Activated CD8-positive, alpha-beta memory T cell treated with anti-CD3 and anti-CD28 coated beads, Interleukin-2, amount 10 ng/mL, durations not matched to agents 7 days and 5 days (primary cell): ENCODE data around the gene C1orf159. TPM values are rescaled to one million over a fixed set of nuclear protein-coding genes. Genes with fewer than 3 reads are reported as not detected.
"Not testable (repeated sequence)": the region's sequence is repeated elsewhere in the genome, so short reads cannot be mapped to it uniquely, and the experiment has no call there.

ENCODE experiments used
- ATAC-seq: fragments of 150-1000 bp; cut with Tn5 transposase; one replicate; pipeline ENCODE4 v1.10.0; 2021; ENCODE audit warnings: moderate library complexity
- CTCF ChIA-PET: fragments of 350-600 bp; sonication (Branson Sonifier 250); formaldehyde crosslinking; loops from one replicate; lab custom pipeline; 2021; ENCODE audit warnings: antibody characterized with exemption; lab: Charles Lee
- DNase-seq: peaks from one replicate; pipeline ENCODE4 v3.0.0-alpha.2; 2020
- H3K27ac Mint-ChIP-seq: one replicate; pipeline ENCODE4 v1.8.0; 2021; ENCODE audit warnings: mild to moderate bottlenecking, mixed read lengths
- H3K27me3 Mint-ChIP-seq: one replicate; pipeline ENCODE4 v1.8.0; 2021; ENCODE audit warnings: mixed read lengths
- H3K36me3 Mint-ChIP-seq: one replicate; pipeline ENCODE4 v1.8.0; 2021; ENCODE audit warnings: mild to moderate bottlenecking, mixed read lengths
- H3K4me1 Mint-ChIP-seq: one replicate; pipeline ENCODE4 v1.8.0; 2021; ENCODE audit warnings: mixed read lengths
- H3K4me3 Mint-ChIP-seq: one replicate; pipeline ENCODE4 v1.8.0; 2021; ENCODE audit warnings: mild to moderate bottlenecking, moderate library complexity, mixed read lengths
- H3K9me3 Mint-ChIP-seq: one replicate; pipeline ENCODE4 v1.8.0; 2022; ENCODE audit warnings: low read depth, mixed read lengths
- total RNA-seq, 2 experiments: library from RNA; stranded (reverse); gene quantifications; one replicate each; pipeline ENCODE4 v1.2.3, GENCODE V29; 2021

The C1orf159 gene
- total RNA-seq, 2 experiments from 2014 or later, result 22.9 to 23.6 TPM

DNA sequence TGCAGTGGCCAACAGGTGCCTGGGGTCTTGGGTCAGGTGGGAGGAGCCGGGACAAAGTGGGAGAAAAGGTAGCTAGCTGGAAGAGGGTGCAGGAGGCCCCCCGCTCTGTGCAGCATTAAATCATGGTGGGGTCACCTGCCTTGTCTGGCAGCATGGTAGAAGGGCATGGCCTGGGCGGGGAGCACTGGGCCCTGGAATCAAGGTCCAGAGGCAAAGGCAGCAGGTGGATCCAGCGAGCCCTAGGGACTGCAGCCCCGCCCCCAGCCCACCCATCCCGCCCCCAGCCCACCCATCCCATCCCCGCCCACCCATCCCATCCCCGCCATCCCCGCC is 41.1 kb upstream of the C1orf159 start:
- DNase-seq (no peak), ATAC-seq (no peak)
- peaks cover 17% of the 10 kb centered on the region for H3K9me3 Mint-ChIP-seq
- H3K4me1 Mint-ChIP-seq, result no peaks in the 10 kb centered on the region
- peaks cover 9% of the 10 kb centered on the region for H3K36me3 Mint-ChIP-seq
- H3K27ac Mint-ChIP-seq, result no peak overlapping the region
- no peaks in the 10 kb centered on the region for H3K27me3 Mint-ChIP-seq
- CTCF ChIA-PET, result interaction anchor here (0.9 to 1.2 kb wide), 3 partner anchors 12 to 143 kb away, joined by 3 to 4 read pairs (median 3); no protein-coding TSS in a partner anchor
- no peak overlapping the region for H3K4me3 Mint-ChIP-seq

- Mint-ChIP-seq H3K9me3 (peaks cover 17% of the 10 kb centered on the region), H3K4me3 (no peak overlapping the region), H3K36me3 (peaks cover 9% of the 10 kb centered on the region), H3K4me1 (no peaks in the 10 kb centered on the region), H3K27ac (no peak overlapping the region), H3K27me3 (no peaks in the 10 kb centered on the region)
- DNase-seq (no peak), ATAC-seq (no peak)
- CTCF ChIA-PET, result interaction anchor here (0.9 to 2.1 kb wide), 3 partner anchors 13 to 144 kb away, joined by 3 to 8 read pairs (median 4); no protein-coding TSS in a partner anchor
Observed at GRCh38 chr1:1156140-1157032, 40.5 kb upstream of the C1orf159 start.

DNA sequence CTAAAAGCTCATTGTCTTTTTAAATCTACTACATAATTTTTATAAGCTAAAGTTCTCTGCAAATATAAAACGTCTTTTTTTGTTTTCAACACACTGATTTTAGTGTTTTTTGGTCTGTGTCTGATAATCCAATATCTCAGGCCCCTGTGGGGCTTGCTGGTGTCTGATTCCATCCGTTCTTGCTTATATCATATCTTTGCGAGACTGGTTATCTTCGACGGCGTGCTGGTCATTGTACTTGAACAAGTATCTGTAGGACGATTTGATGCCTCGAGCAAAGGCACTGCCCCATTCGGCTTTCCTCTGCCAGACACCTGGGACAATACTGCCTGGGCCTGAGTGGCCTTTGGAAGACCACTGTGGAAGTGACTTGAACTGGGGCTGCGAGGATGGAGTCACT is 39.4 kb upstream of the C1orf159 start:
- Mint-ChIP-seq H3K36me3 (peaks cover 9% of the 10 kb centered on the region), H3K4me3 (no peak overlapping the region), H3K4me1 (no peaks in the 10 kb centered on the region), H3K9me3 (peaks cover 17% of the 10 kb centered on the region), H3K27ac (no peak overlapping the region), H3K27me3 (no peaks in the 10 kb centered on the region)
- ATAC-seq (no peak), DNase-seq (no peak)
- CTCF ChIA-PET, result interaction anchor here (2.1 kb wide), 1 partner anchor 33 kb away, joined by 8 read pairs; no protein-coding TSS in a partner anchor

DNA sequence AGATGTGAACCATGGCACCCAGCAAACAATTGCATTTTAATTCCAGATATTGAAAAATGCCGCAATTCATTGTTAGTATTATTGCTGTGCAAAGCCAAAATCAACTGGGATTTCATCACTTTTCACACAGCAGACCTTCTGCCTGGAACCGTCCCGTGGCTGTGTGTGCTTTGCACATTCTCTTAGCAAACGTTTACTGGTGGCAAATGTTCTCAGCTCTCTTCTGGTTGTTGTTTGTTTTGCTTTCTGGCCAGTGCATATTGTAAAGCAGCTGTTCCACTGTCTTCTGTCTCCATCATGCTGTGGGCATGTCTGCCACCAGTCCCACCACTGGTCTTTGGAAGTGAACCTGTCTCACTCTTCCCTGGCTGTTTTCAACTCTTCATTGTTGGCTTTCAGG is 38.0 kb upstream of the C1orf159 start:
- H3K4me1 Mint-ChIP-seq, result no peaks in the 10 kb centered on the region
- peaks cover 9% of the 10 kb centered on the region for H3K36me3 Mint-ChIP-seq
- no peaks in the 10 kb centered on the region for H3K27me3 Mint-ChIP-seq
- CTCF ChIA-PET, result interaction anchor here (1.0 to 2.1 kb wide), 3 partner anchors 19 to 32 kb away, joined by 3 to 8 read pairs (median 7); no protein-coding TSS in a partner anchor
- ATAC-seq, result no peak
- H3K4me3 Mint-ChIP-seq, result no peak overlapping the region
- H3K27ac Mint-ChIP-seq, result no peak overlapping the region
- peaks cover 17% of the 10 kb centered on the region for H3K9me3 Mint-ChIP-seq
- no peak for DNase-seq

DNA sequence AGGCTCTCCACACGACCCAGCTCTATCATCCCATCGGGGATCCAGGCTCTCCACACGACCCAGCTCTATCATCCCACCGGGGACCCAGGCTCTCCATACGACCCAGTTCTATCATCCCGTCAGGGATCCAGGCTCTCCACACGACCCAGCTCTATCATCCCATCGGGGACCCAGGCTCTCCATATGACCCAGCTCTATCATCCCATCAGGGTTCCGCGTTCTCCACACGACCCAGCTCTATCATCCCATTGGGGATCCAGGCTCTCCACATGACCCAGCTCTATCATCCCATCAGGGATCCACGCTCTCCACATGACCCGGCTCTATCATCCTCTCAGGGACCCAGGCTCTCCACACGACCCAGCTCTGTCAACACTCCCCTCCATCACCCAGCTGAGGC is 37.3 kb upstream of the C1orf159 start:
- H3K4me1 Mint-ChIP-seq, DNase-seq, H3K4me3 Mint-ChIP-seq, H3K36me3 Mint-ChIP-seq, ATAC-seq, H3K27me3 Mint-ChIP-seq: not testable (repeated sequence)
- CTCF ChIA-PET, result interaction anchor here (1.0 to 2.1 kb wide), 2 partner anchors 19 to 31 kb away, joined by 3 to 7 read pairs; no protein-coding TSS in a partner anchor
- peak overlapping the region; percentile 9 for H3K27ac Mint-ChIP-seq
- peaks cover 17% of the 10 kb centered on the region for H3K9me3 Mint-ChIP-seq

DNA sequence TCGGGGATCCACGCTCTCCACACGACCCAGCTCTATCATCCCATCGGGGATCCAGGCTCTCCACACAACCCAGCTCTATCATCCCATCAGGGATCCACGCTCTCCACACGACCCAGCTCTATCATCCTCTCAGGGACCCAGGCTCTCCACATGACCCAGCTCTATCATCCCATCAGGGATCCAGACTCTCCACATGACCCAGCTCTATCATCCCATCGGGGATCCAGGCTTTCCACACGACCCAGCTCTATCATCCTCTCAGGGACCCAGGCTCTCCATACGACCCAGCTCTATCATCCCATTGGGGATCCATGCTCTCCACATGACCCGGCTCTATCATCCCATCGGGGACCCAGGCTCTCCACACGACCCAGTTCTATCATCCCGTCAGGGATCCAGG is 36.5 kb upstream of the C1orf159 start:
- H3K9me3 Mint-ChIP-seq, result peaks cover 17% of the 10 kb centered on the region
- not testable (repeated sequence) for H3K4me3 Mint-ChIP-seq, H3K4me1 Mint-ChIP-seq, H3K27me3 Mint-ChIP-seq, ATAC-seq, DNase-seq, H3K36me3 Mint-ChIP-seq
- peak overlapping the region; percentile 4 for H3K27ac Mint-ChIP-seq
- CTCF ChIA-PET, result interaction anchor here (1.5 to 2.1 kb wide), 2 partner anchors 30 to 78 kb away, joined by 3 to 7 read pairs; no protein-coding TSS in a partner anchor

- DNase-seq (no peak), ATAC-seq (no peak)
- no peaks in the 10 kb centered on the region for H3K4me1 Mint-ChIP-seq
- CTCF ChIA-PET, result interaction anchor here (1.5 kb wide), 1 partner anchor 80 kb away, joined by 3 read pairs; no protein-coding TSS in a partner anchor
- H3K9me3 Mint-ChIP-seq, result peaks cover 17% of the 10 kb centered on the region
- no peaks in the 10 kb centered on the region for H3K27me3 Mint-ChIP-seq
- H3K4me3 Mint-ChIP-seq, result no peak overlapping the region
- no peak overlapping the region for H3K27ac Mint-ChIP-seq
- peaks cover 9% of the 10 kb centered on the region for H3K36me3 Mint-ChIP-seq
Observed at GRCh38 chr1:1151306-1151705, 35.4 kb upstream of the C1orf159 start.

- H3K9me3 Mint-ChIP-seq, result peaks cover 17% of the 10 kb centered on the region
- no peaks in the 10 kb centered on the region for H3K4me1 Mint-ChIP-seq
- DNase-seq (no peak), ATAC-seq (no peak)
- H3K27me3 Mint-ChIP-seq, result no peaks in the 10 kb centered on the region
- H3K36me3 Mint-ChIP-seq, result peaks cover 9% of the 10 kb centered on the region
- H3K4me3 Mint-ChIP-seq, result no peak overlapping the region
- no peak overlapping the region for H3K27ac Mint-ChIP-seq
- CTCF ChIA-PET, result no interaction called here
Observed at GRCh38 chr1:1150100-1150499, 34.2 kb upstream of the C1orf159 start.

DNA sequence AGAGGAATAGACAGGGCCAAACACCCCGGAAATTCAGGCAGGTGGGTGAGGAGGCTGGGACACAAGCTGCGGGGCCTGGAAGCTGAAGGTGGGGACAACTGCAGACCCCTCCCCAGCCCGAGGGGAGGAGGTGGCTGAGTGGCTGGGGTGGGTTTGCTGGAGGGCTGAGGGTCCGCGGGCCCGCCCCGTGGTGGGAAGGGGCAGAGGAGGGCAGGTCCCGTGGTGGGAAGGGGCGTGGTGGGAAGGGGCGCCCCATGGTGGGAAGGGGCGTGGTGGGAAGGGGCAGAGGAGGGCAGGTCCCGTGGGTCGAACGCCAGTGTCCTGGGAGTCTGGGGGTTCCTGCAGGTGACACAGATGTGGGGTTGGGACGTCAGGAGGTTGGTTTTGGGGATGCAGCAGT is 33.5 kb upstream of the C1orf159 start:
- Mint-ChIP-seq H3K4me3 (no peak overlapping the region), H3K9me3 (peaks cover 17% of the 10 kb centered on the region), H3K27ac (no peak overlapping the region), H3K36me3 (peaks cover 9% of the 10 kb centered on the region), H3K27me3 (no peaks in the 10 kb centered on the region), H3K4me1 (no peaks in the 10 kb centered on the region)
- DNase-seq, result no peak
- no peak for ATAC-seq
- CTCF ChIA-PET, result no interaction called here

- Mint-ChIP-seq H3K27ac (no peak overlapping the region), H3K4me1 (peaks cover 6% of the 10 kb centered on the region), H3K9me3 (peaks cover 14% of the 10 kb centered on the region), H3K36me3 (peaks cover 9% of the 10 kb centered on the region), H3K4me3 (no peak overlapping the region), H3K27me3 (no peaks in the 10 kb centered on the region)
- DNase-seq (no peak), ATAC-seq (no peak)
- CTCF ChIA-PET, result no interaction called here
Observed at GRCh38 chr1:1148569-1148968, 32.7 kb upstream of the C1orf159 start.

DNA sequence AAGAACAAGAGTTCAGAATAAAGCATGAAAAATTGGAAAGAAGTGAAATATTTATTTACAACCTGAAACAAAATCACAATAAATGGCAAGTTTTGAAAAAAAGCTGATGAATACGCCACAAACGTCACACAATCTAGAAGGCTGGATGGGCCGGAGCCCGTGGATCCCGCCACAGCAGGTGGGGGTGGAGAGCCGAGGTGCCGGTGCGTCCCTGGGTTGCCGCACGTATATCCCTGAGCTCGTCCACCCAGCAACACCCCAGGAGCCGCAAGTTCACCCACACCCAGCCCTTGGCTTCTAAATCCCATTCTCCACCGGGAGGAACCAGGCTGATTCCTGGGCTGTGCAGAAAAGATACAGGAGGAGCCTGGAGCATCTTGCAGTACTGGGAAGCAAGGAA is 32.2 kb upstream of the C1orf159 start:
- peaks cover 6% of the 10 kb centered on the region for H3K4me1 Mint-ChIP-seq
- H3K9me3 Mint-ChIP-seq, result peaks cover 9% of the 10 kb centered on the region
- no peaks in the 10 kb centered on the region for H3K27me3 Mint-ChIP-seq
- DNase-seq (no peak), ATAC-seq (no peak)
- H3K4me3 Mint-ChIP-seq, result no peak overlapping the region
- CTCF ChIA-PET, result interaction anchor here (1.0 kb wide), 1 partner anchor 25 kb away, joined by 3 read pairs; no protein-coding TSS in a partner anchor
- H3K27ac Mint-ChIP-seq, result no peak overlapping the region
- H3K36me3 Mint-ChIP-seq, result peaks cover 7% of the 10 kb centered on the region

DNA sequence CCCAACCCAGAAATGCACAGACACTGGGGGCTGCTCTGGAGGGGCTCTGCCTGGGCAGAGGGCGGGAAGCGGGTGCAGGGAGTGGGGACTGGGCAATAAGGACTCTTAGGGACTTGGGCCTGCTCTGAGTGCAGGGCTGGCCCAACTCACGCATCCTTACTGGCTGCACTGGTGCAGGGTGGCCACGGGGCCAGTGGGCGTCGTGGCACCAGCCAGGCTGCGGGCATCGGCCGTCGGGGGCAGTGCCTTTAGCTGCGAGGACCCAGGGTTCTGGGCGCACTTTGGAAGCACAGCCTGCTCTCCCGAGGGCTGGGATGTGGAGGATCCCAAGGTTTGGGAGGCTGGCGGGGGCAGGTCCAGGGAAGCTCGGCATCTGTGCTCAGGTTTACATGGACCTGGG is 30.7 kb upstream of the C1orf159 start:
- no peak for DNase-seq
- CTCF ChIA-PET, result no interaction called here
- no peak for ATAC-seq
- Mint-ChIP-seq H3K9me3 (no peaks in the 10 kb centered on the region), H3K36me3 (no peaks in the 10 kb centered on the region), H3K27me3 (no peaks in the 10 kb centered on the region), H3K4me3 (no peak overlapping the region), H3K4me1 (peaks cover 10% of the 10 kb centered on the region), H3K27ac (no peak overlapping the region)

DNA sequence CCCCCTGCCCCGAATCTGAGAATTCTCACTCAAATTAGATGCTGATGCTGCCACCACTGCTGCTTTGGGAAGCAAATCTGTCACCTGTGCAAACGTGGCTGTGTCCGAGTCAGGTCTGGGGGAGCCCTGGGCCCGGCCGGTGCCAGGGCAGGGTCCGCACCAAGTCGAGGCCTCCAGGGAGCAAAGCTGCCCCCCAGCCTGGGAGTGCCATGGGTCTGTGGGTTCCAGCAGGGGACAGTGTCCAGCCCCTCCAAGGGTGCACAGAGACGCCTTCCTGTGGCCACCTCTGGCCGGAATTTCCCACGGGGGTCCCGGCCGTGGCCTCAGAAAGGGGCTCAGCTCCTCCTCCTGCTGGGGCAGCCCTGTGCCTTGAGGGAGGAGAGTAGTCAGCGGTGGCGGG is 30.1 kb upstream of the C1orf159 start:
- no peaks in the 10 kb centered on the region for H3K36me3 Mint-ChIP-seq
- no peaks in the 10 kb centered on the region for H3K9me3 Mint-ChIP-seq
- no peak overlapping the region for H3K4me3 Mint-ChIP-seq
- DNase-seq (no peak), ATAC-seq (no peak)
- H3K27me3 Mint-ChIP-seq, result no peaks in the 10 kb centered on the region
- no peak overlapping the region for H3K27ac Mint-ChIP-seq
- H3K4me1 Mint-ChIP-seq, result peaks cover 11% of the 10 kb centered on the region
- CTCF ChIA-PET, result no interaction called here

- Mint-ChIP-seq H3K9me3 (no peaks in the 10 kb centered on the region), H3K4me3 (no peak overlapping the region), H3K27ac (no peak overlapping the region), H3K36me3 (no peaks in the 10 kb centered on the region), H3K27me3 (no peaks in the 10 kb centered on the region), H3K4me1 (peaks cover 11% of the 10 kb centered on the region)
- CTCF ChIA-PET, result no interaction called here
- ATAC-seq (no peak), DNase-seq (no peak)
Observed at GRCh38 chr1:1145547-1145914, 29.6 kb upstream of the C1orf159 start.
